Measurements from ENCODE around the gene SLC16A1. TPM values are rescaled to one million over a fixed set of nuclear protein-coding genes. Genes with fewer than 3 reads are reported as not detected.

Gene SLC16A1
- total and polyA plus RNA-seq, 10 of the 15 experiments (the other 5 are each of a cell fraction or from before 2014, with no cell fraction given), result 39.0 to 106 (median 65.8) TPM

DNA sequence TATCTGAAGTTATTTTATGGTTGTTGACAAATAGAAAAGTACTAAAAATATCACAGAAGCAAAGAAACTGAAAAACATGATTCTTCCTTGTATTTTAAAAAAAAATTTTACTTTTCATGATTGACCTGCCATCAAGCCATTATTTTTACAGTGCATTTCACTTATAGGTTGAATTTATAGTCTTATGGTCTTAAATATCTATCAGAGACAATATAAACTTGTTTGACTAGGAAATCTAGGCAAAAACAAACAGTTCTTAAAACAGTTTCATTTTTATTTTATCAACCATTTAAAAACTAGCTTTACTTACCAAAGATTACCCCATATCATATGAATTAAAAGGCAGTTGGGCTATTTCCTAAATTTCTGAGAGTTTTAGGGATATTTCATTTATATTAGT, 59.2 kb downstream of the SLC16A1 start (continued):
- TF ChIP-seq, protein P1, sequence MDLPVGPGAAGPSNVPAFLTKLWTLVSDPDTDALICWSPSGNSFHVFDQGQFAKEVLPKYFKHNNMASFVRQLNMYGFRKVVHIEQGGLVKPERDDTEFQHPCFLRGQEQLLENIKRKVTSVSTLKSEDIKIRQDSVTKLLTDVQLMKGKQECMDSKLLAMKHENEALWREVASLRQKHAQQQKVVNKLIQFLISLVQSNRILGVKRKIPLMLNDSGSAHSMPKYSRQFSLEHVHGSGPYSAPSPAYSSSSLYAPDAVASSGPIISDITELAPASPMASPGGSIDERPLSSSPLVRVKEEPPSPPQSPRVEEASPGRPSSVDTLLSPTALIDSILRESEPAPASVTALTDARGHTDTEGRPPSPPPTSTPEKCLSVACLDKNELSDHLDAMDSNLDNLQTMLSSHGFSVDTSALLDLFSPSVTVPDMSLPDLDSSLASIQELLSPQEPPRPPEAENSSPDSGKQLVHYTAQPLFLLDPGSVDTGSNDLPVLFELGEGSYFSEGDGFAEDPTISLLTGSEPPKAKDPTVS (IDR thresholded peaks at IDR 0.05; ENCODE audit: low read depth, low read length), result no peak
- TF ChIP-seq RUNX3 (IDR thresholded peaks at IDR 0.05; ENCODE audit: low read length) (no peak), PML (IDR thresholded peaks at IDR 0.05; ENCODE audit: low read length) (no peak), EGR1 (IDR thresholded peaks at IDR 0.05; ENCODE audit: borderline replicate concordance in 1 of 2, low read depth in 2 of 2, low read length in 2 of 2) (no peak), POLR2AphosphoS2 (IDR thresholded peaks at IDR 0.05; ENCODE audit: low read depth, low read length) (no peak), SMAD5 (IDR thresholded peaks at IDR 0.05; ENCODE audit: low read depth) (no peak)
- TF ChIP-seq, protein P2, sequence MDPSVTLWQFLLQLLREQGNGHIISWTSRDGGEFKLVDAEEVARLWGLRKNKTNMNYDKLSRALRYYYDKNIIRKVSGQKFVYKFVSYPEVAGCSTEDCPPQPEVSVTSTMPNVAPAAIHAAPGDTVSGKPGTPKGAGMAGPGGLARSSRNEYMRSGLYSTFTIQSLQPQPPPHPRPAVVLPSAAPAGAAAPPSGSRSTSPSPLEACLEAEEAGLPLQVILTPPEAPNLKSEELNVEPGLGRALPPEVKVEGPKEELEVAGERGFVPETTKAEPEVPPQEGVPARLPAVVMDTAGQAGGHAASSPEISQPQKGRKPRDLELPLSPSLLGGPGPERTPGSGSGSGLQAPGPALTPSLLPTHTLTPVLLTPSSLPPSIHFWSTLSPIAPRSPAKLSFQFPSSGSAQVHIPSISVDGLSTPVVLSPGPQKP (IDR thresholded peaks at IDR 0.05; ENCODE audit: low read depth, low read length), result no peak

DNA sequence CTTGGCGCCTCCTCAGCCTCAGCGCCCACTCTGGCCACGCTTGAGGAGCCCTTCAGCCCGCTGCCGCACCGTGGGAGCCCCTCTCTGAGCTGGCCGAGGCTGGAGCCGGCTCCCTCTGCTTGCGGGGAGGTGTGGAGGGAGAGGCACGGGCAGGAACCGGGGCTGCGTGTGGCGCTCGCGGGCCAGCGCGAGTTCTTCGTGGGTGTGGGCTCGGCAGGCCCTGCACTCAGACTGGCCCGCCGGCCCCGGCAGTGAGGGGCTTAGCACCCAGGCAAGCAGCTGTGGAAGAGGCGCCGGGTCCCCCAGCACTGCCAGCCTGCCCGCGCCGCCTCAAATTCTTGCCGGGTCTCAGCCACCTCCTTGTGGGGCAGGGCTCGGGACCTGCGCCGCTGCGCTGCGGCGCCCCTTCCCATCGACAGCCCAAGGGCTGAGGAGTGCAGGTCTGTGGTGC, 61.4 kb downstream of the SLC16A1 start:
- no peak for DNase-seq (ENCODE audit: low read depth, low spot score)
- ChIA-PET SMC1A (ENCODE audit: uncharacterized antibody, unreplicated experiment) (no interaction called here), RAD21 (ENCODE audit: unreplicated experiment) (no interaction called here), POLR2A (no interaction called here), CTCF (interaction anchor here (1.0 to 2.2 kb wide), 3 partner anchors 12 to 178 kb away, joined by 4 to 9 read pairs (median 5); partner anchors contain the start of gene LRIG2)
- H3K27me3 ChIP-seq (replicated peaks in 1 of 2; ENCODE audit: control insufficient read depth in 2 of 2, insufficient read depth in 2 of 2, low read length in 1 of 2), result no peaks in the 10 kb centered on the region
- no peak overlapping the region for H3K27ac ChIP-seq (ENCODE audit: control insufficient read depth, insufficient read depth)
- no peaks in the 10 kb centered on the region for H3K79me2 ChIP-seq (ENCODE audit: control insufficient read depth, insufficient read depth, low read length)
- no peak for ATAC-seq
- TF ChIP-seq SMC3 (IDR thresholded peaks at IDR 0.05; ENCODE audit: borderline replicate concordance, low read length) (no peak), MEF2A (IDR thresholded peaks at IDR 0.05; ENCODE audit: insufficient read depth, low read depth, low read length) (no peak), KLF5 (IDR thresholded peaks at IDR 0.05; ENCODE audit: partially characterized antibody) (no peak), SMAD1 (IDR thresholded peaks at IDR 0.05; ENCODE audit: low read depth, partially characterized antibody) (no peak), NR2C2 (IDR thresholded peaks at IDR 0.05; ENCODE audit: borderline replicate concordance, control insufficient read depth, insufficient read length, low read depth) (no peak)
- TF ChIP-seq, protein P3, sequence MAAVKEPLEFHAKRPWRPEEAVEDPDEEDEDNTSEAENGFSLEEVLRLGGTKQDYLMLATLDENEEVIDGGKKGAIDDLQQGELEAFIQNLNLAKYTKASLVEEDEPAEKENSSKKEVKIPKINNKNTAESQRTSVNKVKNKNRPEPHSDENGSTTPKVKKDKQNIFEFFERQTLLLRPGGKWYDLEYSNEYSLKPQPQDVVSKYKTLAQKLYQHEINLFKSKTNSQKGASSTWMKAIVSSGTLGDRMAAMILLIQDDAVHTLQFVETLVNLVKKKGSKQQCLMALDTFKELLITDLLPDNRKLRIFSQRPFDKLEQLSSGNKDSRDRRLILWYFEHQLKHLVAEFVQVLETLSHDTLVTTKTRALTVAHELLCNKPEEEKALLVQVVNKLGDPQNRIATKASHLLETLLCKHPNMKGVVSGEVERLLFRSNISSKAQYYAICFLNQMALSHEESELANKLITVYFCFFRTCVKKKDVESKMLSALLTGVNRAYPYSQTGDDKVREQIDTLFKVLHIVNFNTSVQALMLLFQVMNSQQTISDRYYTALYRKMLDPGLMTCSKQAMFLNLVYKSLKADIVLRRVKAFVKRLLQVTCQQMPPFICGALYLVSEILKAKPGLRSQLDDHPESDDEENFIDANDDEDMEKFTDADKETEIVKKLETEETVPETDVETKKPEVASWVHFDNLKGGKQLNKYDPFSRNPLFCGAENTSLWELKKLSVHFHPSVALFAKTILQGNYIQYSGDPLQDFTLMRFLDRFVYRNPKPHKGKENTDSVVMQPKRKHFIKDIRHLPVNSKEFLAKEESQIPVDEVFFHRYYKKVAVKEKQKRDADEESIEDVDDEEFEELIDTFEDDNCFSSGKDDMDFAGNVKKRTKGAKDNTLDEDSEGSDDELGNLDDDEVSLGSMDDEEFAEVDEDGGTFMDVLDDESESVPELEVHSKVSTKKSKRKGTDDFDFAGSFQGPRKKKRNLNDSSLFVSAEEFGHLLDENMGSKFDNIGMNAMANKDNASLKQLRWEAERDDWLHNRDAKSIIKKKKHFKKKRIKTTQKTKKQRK (IDR thresholded peaks at IDR 0.05; ENCODE audit: low read depth, low read length), result no peak
- TF ChIP-seq, protein P4, sequence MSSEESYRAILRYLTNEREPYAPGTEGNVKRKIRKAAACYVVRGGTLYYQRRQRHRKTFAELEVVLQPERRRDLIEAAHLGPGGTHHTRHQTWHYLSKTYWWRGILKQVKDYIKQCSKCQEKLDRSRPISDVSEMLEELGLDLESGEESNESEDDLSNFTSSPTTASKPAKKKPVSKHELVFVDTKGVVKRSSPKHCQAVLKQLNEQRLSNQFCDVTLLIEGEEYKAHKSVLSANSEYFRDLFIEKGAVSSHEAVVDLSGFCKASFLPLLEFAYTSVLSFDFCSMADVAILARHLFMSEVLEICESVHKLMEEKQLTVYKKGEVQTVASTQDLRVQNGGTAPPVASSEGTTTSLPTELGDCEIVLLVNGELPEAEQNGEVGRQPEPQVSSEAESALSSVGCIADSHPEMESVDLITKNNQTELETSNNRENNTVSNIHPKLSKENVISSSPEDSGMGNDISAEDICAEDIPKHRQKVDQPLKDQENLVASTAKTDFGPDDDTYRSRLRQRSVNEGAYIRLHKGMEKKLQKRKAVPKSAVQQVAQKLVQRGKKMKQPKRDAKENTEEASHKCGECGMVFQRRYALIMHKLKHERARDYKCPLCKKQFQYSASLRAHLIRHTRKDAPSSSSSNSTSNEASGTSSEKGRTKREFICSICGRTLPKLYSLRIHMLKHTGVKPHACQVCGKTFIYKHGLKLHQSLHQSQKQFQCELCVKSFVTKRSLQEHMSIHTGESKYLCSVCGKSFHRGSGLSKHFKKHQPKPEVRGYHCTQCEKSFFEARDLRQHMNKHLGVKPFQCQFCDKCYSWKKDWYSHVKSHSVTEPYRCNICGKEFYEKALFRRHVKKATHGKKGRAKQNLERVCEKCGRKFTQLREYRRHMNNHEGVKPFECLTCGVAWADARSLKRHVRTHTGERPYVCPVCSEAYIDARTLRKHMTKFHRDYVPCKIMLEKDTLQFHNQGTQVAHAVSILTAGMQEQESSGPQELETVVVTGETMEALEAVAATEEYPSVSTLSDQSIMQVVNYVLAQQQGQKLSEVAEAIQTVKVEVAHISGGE (CRISPR knock-in tag; IDR thresholded peaks at IDR 0.05), result no peak
- WGBS (ENCODE audit: insufficient coverage, insufficient replicate concordance, low lambda C conversion rate, missing lambda C conversion rate), result 83% methylated on average over 31 of the region's 35 CpGs
- peaks cover 2% of the 10 kb centered on the region; the same call in 1 of the 3 replicates for H3K9me3 ChIP-seq (replicated peaks; ENCODE audit: control insufficient read depth, insufficient read depth, low read length)
- no peak overlapping the region for H3K4me3 ChIP-seq
- H3K4me2 ChIP-seq (ENCODE audit: control insufficient read depth, insufficient read depth), result no peak overlapping the region
- no peak for FAIRE-seq
- BruUV-seq (replicated peaks), result no TSS peak
- intact Hi-C loops (cut with micrococcal nuclease; ENCODE audit: unreplicated experiment) (no loop called here), in situ Hi-C loops (cut with MboI) (no loop called here)
- H3K4me1 ChIP-seq (ENCODE audit: control insufficient read depth, insufficient read depth, low read length), result no peaks in the 10 kb centered on the region
- no peaks in the 10 kb centered on the region for H4K20me1 ChIP-seq (ENCODE audit: control insufficient read depth, insufficient read depth)
- no peaks in the 10 kb centered on the region for H3K36me3 ChIP-seq (ENCODE audit: control insufficient read depth in 2 of 2, insufficient read depth in 2 of 2, low read length in 1 of 2)
- no peak overlapping the region for H3K9ac ChIP-seq (ENCODE audit: control insufficient read depth, insufficient read depth, low read length)
- H2AFZ ChIP-seq (ENCODE audit: control insufficient read depth, low read depth, low read length), result no peak overlapping the region
